OCI-LY7 (cell line): ENCODE data around the gene RC3H1. TPM values are rescaled to one million over a fixed set of nuclear protein-coding genes. Genes with fewer than 3 reads are reported as not detected.

ENCODE experiments used
- BruUV-seq: library from RNA; stranded (reverse); fragments of 400-500 nt; replicated peaks from 2 replicates; lab custom pipeline; 2021; lab: Mats Ljungman, UMichigan
- CTCF ChIA-PET: fragments of 300-600 bp; sonication (Branson Sonifier 250); formaldehyde crosslinking; loops from one replicate; lab custom pipeline; 2022; ENCODE audit warnings: antibody characterized with exemption; ENCODE audit not compliant: unreplicated experiment; lab: Charles Lee
- POLR2A ChIA-PET: fragments of 300-600 bp; sonication (Branson Sonifier 250); formaldehyde crosslinking; loops from one replicate; lab custom pipeline; 2022; ENCODE audit warnings: antibody characterized with exemption; lab: Charles Lee
- DNase-seq: peaks from one replicate; pipeline ENCODE4 v3.0.0-alpha.2; 2015; ENCODE audit warnings: low spot score
- H2AFZ ChIP-seq: fragments of 200-600 bp; sonication (generic), shearing (Covaris generic); 2 replicates; pipeline ENCODE4 v1.6.1; 2014; ENCODE audit warnings: mild to moderate bottlenecking, antibody characterized with exemption, low read length, moderate library complexity
- H3K27ac ChIP-seq: fragments of 200-600 bp; sonication (generic); 2 replicates; pipeline ENCODE4 v1.5.1; 2014; ENCODE audit warnings: mixed run types, low read depth, mild to moderate bottlenecking, moderate library complexity, low read length, inconsistent platforms; ENCODE audit not compliant: poor library complexity, severe bottlenecking
- H3K36me3 ChIP-seq: fragments of 200-600 bp; sonication (generic); 2 replicates; pipeline ENCODE4 v1.6.1; 2014; ENCODE audit warnings: mild to moderate bottlenecking, antibody characterized with exemption, low read length, moderate library complexity, mixed read lengths; ENCODE audit not compliant: insufficient read depth
- H3K4me1 ChIP-seq: fragments of 200-600 bp; sonication (generic); 2 replicates; pipeline ENCODE4 v1.5.1; 2014; ENCODE audit warnings: mild to moderate bottlenecking, low read length; ENCODE audit not compliant: insufficient read depth, poor library complexity, severe bottlenecking
- H3K4me2 ChIP-seq: fragments of 200-600 bp; sonication (generic); 2 replicates; pipeline ENCODE4 v1.6.1; 2014; ENCODE audit warnings: mild to moderate bottlenecking, low read length
- H3K4me3 ChIP-seq: fragments of 200-600 bp; sonication (generic); 2 replicates; pipeline ENCODE4 v1.5.1; 2014; ENCODE audit warnings: mild to moderate bottlenecking, low read depth, low read length; ENCODE audit not compliant: poor library complexity, severe bottlenecking
- H3K79me2 ChIP-seq: fragments of 200-600 bp; sonication (generic); 2 replicates; pipeline ENCODE4 v1.6.1; 2016; ENCODE audit warnings: low read depth, mild to moderate bottlenecking, low read length, moderate library complexity, mixed read lengths; ENCODE audit not compliant: insufficient read depth
- H3K9me2 ChIP-seq: fragments of 200-600 bp; sonication (generic); 2 replicates; pipeline ENCODE4 v1.6.1; 2016; ENCODE audit warnings: mild to moderate bottlenecking, low read length, mixed read lengths; ENCODE audit not compliant: insufficient read depth
- H3K9me3 ChIP-seq: fragments of 200-600 bp; sonication (generic); 2 replicates; pipeline ENCODE4 v1.6.1; 2014; ENCODE audit warnings: mild to moderate bottlenecking, mixed run types, low read length, mixed read lengths
- H4K20me1 ChIP-seq: fragments of 200-600 bp; sonication (generic); 2 replicates; pipeline ENCODE4 v1.6.1; 2014; ENCODE audit warnings: mild to moderate bottlenecking, antibody characterized with exemption, low read length, moderate library complexity, mixed read lengths; ENCODE audit not compliant: insufficient read depth
- EZH2phosphoT487 ChIP-seq: fragments of 200-600 bp; sonication (generic); IDR thresholded peaks from 2 replicates; pipeline ENCODE4 v1.6.1; 2018; ENCODE audit warnings: low read depth, borderline replicate concordance, mild to moderate bottlenecking, mixed run types, antibody characterized with exemption, low read length, moderate library complexity, mixed read lengths
- intact Hi-C: fragments of 100-400 bp; cut with micrococcal nuclease; formaldehyde crosslinking; loops from one replicate; pipeline ENCODE4 v1.10.0; 2022; ENCODE audit not compliant: unreplicated experiment
- total RNA-seq, 2 experiments: library from RNA; depleted of rRNA in 1 of 2; stranded (reverse); fragments of >200 nt in 1 of 2; shearing (Covaris generic) in 1 of 2; gene quantifications; 2 replicates each; pipeline ENCODE4 v1.2.3, GENCODE V29; 2014 to 2022
- TF ChIP-seq, protein P1 (sequence below): fragments of 200-600 bp; sonication (generic); conservative IDR thresholded peaks from 2 replicates; pipeline ENCODE4 v1.5.1; 2014; ENCODE audit warnings: mild to moderate bottlenecking, antibody characterized with exemption, low read length, moderate library complexity, mixed read lengths

The RC3H1 gene
- total RNA-seq, 2 experiments from 2014 or later, result 21.0 to 34.0 TPM

DNA sequence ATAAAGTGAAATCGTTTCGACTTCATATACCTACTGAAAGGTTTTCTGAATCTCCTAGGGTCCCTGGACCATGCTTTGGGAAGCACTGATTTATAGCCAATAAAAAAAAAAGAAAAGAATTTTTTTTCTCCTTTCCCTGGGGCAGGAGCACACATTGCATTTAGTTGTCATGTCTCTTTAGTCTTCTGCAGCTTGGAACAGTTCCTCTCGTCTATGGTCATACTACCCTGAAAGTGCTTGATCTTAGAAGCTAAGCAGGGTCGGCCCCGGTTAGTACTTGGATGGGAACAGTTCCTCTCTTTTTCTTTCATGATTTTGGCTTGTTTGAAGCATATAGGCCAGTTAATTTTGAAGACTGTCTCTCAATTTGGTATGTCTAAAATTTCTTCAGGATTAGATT, 101.3 kb downstream of the RC3H1 start:
- ChIA-PET CTCF (no interaction called here), POLR2A (interaction anchor here (1.1 kb wide), 1 partner anchor 49 kb away, joined by 3 read pairs; no protein-coding TSS in a partner anchor)
- no peaks in the 10 kb centered on the region for H3K4me1 ChIP-seq

DNA sequence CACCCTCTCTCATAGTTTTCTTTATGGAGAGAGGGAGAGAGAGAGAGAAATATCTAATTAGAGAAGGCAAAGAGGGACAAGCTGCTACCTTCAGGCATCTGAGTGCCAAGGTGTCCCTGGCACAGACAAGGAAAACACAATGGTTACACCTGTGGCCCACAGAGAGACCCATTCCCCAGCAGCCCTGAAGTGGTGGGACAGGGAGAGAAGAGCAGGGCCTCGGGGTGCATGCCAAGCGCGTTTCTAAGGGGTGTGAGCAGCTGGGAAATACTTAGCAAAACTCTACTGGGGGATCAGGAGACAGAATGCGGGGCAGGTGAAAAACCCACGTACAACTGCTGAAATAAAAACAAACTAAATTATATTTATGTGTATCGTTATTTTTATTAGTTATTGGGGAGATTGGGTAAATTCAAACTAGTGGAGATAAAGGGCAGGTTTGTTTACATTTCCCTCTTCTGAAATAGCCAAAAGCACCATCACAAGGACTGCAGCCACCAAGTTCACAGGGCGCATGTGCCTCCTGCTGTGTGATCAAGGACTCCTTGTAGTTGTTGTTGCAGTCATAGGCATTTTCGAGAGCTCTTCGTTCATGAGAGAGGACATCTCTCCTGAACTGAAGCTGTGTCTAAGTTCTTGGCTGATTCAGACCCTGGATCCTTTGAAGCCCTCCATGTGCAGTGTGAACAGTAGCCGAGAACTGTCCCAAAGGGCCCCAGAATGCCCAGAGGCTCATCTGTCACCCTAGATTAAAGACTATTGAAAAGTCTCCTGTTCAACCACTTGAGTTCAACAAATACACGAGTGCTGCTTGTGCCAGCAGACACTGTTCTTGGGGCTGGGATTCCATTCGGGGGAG, 104.3 kb downstream of the RC3H1 start:
- ChIA-PET POLR2A (no interaction called here), CTCF (no interaction called here)
- Histone ChIP-seq H2AFZ (no peak overlapping the region), H3K27ac (no peak overlapping the region), H3K36me3 (no peaks in the 10 kb centered on the region), H3K9me2 (no peaks in the 10 kb centered on the region), H3K4me2 (no peak overlapping the region), H4K20me1 (no peaks in the 10 kb centered on the region), H3K9me3 (no peaks in the 10 kb centered on the region), H3K4me3 (no peak overlapping the region), H3K4me1 (no peaks in the 10 kb centered on the region), H3K79me2 (no peaks in the 10 kb centered on the region)
- intact Hi-C loops, result no loop called here
- no peak for TF ChIP-seq EZH2phosphoT487
- TF ChIP-seq, protein P1, sequence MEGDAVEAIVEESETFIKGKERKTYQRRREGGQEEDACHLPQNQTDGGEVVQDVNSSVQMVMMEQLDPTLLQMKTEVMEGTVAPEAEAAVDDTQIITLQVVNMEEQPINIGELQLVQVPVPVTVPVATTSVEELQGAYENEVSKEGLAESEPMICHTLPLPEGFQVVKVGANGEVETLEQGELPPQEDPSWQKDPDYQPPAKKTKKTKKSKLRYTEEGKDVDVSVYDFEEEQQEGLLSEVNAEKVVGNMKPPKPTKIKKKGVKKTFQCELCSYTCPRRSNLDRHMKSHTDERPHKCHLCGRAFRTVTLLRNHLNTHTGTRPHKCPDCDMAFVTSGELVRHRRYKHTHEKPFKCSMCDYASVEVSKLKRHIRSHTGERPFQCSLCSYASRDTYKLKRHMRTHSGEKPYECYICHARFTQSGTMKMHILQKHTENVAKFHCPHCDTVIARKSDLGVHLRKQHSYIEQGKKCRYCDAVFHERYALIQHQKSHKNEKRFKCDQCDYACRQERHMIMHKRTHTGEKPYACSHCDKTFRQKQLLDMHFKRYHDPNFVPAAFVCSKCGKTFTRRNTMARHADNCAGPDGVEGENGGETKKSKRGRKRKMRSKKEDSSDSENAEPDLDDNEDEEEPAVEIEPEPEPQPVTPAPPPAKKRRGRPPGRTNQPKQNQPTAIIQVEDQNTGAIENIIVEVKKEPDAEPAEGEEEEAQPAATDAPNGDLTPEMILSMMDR, result no peak
- no peak for DNase-seq
- BruUV-seq, result no TSS peak

More for the DNA sequence above, 101.3 kb downstream of the RC3H1 start:
- H4K20me1 ChIP-seq, result no peaks in the 10 kb centered on the region
- BruUV-seq, result no TSS peak
- H3K27ac ChIP-seq, result no peak overlapping the region
- H3K9me3 ChIP-seq, result no peaks in the 10 kb centered on the region
- H3K36me3 ChIP-seq, result no peaks in the 10 kb centered on the region
- H2AFZ ChIP-seq, result no peak overlapping the region
- H3K4me2 ChIP-seq, result no peak overlapping the region
- DNase-seq, result no peak
- TF ChIP-seq EZH2phosphoT487, result no peak
- TF ChIP-seq, protein P1, result no peak
- no peaks in the 10 kb centered on the region for H3K9me2 ChIP-seq
- H3K4me3 ChIP-seq, result no peak overlapping the region
- intact Hi-C loops, result no loop called here
- H3K79me2 ChIP-seq, result no peaks in the 10 kb centered on the region

DNA sequence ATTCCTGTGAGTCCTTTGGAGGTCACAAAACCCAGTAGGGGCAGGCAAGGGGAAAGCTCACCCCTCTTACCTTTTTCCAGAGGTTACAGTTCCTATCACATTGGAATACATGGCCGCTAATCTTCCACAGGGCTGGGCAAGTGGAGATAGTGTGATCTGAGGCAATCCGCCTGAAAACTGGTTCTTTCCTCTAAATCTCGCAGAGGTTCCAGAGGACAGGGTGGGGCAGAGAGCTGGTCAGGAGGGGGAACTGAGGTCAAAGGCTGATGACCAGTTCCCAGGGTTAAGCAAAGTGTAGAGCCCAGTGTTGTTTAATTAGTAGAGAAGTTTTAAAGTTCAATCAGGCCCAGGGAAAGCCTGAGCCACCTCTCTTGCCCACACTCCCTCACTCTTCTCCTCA, 105.0 kb downstream of the RC3H1 start, which contains the start of gene SERPINC1:
TSS of gene SERPINC1 (minus strand) at position 179 of the 400 bp plus-strand sequence. CDS start at position 111, 68 bp downstream.
- H3K9me3 ChIP-seq, result no peaks in the 10 kb centered on the region
- no peaks in the 10 kb centered on the region for H3K79me2 ChIP-seq
- CTCF ChIA-PET, result no interaction called here
- TF ChIP-seq, protein P1, result no peak
- TF ChIP-seq EZH2phosphoT487, result no peak
- intact Hi-C loops, result no loop called here
- no peak within 1 kb of the TSS for H3K27ac ChIP-seq
- POLR2A ChIA-PET, result no interaction called here
- no TSS peak for BruUV-seq
- no peak within 1 kb of the TSS for H3K4me2 ChIP-seq
- H3K9me2 ChIP-seq, result no peaks in the 10 kb centered on the region
- no peaks in the 10 kb centered on the region for H4K20me1 ChIP-seq
- no peaks in the 10 kb centered on the region for H3K36me3 ChIP-seq
- no peak within 1 kb of the TSS for H3K4me3 ChIP-seq
- no peak for DNase-seq
- H3K4me1 ChIP-seq, result no peaks in the 10 kb centered on the region
- H2AFZ ChIP-seq, result no peak within 1 kb of the TSS
